ENCODE data around the gene CLDN10.

Gene CLDN10

GRCh38 chr13:95603887-95604555 is 51.5 kb downstream of the CLDN10 start:
- DNase-seq = no peak

DNA sequence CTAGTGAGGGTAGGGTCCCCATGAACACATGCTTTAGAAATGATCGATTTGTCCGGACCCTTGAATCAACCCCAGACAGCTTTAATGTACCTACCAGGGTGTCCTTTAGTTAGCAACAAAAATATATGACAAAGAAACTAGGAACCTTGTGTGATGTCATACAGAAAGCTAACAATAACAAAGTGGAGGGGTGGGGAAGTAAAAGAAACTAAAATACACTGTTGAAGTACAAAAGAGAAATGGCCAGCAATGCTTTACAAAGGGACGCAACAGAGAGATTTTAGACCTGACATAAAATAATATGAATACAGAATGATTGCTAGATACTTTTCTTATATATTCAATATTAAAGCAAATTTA is 52.0 kb downstream of the CLDN10 start:
- DNase-seq = no peak

DNA sequence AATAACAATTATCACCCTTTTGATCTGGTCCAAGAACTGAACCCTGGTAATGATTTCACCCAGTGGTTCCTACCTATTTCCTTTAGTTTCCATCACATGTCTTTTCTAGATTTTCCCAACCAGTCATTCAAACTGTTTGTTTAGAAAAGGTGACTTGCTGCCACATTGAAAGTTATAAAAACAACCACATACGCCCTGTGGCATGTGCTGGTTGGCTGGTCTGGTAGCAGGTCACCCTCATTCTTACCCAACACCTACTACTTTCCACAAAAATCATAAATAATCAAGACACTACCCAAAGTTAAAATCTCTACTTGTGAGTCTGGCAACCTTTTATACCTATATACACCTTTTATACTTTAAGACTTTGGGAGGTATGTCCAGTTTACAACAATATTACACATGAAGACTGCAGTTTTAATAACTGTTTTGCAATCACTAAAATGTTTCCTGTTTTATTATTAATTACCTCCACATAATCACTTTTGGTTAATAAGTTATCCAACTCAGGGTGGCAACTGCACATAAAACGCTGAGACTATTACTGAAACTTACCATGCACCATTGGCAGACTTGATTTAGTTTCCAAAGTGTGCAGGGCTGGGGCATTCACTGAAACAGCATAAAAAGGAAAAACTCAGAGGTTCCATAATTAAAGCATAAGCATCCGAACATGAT is 53.1 kb downstream of the CLDN10 start:
- no peak for DNase-seq

DNA sequence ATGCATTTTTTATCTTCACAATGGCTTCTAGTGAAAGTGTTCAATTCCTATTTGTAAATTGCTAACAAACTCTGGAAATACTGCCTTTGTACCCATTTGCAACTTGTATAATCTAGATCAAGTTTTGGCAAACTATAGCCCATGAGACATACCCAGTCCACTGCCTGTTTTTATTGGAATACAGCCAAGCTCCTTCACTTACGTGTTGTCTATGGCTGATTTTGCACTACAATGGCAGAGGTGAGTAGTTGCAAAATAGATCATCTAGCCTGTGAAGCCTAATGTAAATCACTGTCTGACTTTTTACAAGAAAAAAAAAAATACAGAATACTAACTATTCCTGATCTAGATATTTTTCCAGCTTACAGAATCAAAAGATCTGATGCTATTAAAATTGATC is 54.8 kb downstream of the CLDN10 start:
- no peak for DNase-seq

GRCh38 chr13:95608640-95609323 is 56.3 kb downstream of the CLDN10 start:
- DNase-seq = no peak

GRCh38 chr13:95614641-95615245 is 62.2 kb downstream of the CLDN10 start:
- DNase-seq = no peak

GRCh38 chr13:95615539-95615938 is 63.0 kb downstream of the CLDN10 start:
- DNase-seq = no peak

GRCh38 chr13:95620030-95620824 is 67.7 kb downstream of the CLDN10 start:
- no peak for DNase-seq

DNA sequence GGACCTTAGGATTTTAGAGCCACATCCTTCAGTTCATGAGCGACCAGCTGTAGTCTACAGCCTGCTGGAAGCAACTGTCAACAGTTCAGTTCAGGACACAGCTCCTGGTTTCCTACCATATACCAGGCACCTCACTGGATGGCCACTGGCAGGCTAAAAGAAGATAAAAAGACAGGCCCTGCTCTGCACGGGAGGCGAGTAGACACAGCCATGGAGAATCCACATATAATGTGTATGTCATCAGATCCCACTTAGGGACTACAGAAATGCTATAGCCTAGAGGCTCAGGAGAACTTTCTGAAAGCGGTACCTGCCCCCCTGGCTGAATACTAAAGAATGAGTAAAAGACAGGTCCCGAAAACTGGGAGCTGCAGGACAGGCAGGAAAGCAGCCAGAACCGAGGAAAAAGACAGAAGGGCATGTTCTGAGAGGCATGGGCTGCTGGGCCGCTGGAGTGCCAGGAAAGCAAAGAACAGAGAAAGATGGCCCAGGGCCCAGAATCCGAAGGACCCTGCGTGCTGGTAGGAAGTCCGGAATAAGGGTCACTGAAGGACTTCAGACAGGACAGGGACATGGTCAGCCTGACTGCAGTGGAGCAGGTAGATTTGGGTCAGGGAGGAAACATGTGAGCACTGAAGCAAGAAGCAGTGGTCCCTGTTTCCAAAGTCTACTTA is 68.4 kb downstream of the CLDN10 start:
- DNase-seq = no peak

GRCh38 chr13:95623141-95623540 is 70.6 kb downstream of the CLDN10 start:
- DNase-seq = no peak

DNA sequence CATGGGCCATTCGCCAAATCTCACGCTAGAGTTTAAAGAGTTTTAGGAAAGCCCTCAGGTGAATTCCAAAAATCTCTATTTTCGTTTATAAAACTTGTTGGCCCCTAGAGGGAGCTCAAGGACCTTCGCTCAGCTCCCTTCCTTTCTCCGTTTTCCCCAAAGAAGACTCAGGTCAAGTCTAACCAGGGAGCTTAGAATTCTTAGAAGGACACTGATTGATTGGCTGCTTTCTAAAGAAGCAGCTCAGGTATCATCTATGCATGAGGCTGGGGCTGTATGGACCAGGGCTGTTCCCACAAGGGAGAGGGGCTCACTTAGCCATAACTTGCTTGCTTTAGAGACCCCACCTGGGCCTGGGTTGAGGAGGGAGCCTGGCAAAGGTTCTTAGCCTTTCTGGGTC is 71.5 kb downstream of the CLDN10 start:
- peak; percentile 27 for DNase-seq

DNA sequence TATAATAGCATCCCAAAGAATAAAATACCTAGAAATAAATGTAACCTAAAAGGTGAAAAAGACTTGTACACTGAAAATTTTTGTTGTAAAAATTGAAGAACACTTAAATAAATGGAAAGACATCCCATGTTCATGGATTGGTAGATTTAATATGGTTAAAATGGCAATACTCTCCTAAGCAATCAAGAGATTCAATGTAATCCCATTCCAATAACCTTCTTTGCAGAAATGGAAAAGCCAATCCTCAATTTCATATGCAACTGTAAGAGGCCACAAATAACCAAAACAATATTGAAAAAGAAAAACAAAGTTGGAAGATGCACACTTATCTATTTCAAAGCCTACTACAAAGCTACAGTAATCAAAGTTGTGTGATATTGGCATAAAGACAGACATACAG is 74.2 kb downstream of the CLDN10 start:
- no peak for DNase-seq

GRCh38 chr13:95627590-95627989 is 75.1 kb downstream of the CLDN10 start:
- DNase-seq = no peak

- DNase-seq = no peak
Measured at GRCh38 chr13:95628488-95628887, 76.0 kb downstream of the CLDN10 start.

GRCh38 chr13:95629071-95629470 is 76.6 kb downstream of the CLDN10 start:
- no peak for DNase-seq

All from NCI-H2171 (cell line).